Ureter (tissue), 1 donor: Measurements from ENCODE around the gene MYLK. TPM values are rescaled to one million over a fixed set of nuclear protein-coding genes. Genes with fewer than 3 reads are reported as not detected.
A peak's percentile ranks its signal among the peaks of the same experiment; 100 is the strongest.
"Not testable (repeated sequence)": the region's sequence is repeated elsewhere in the genome, so short reads cannot be mapped to it uniquely, and the experiment has no call there.

Experiments
- DNase-seq: peaks from one replicate; pipeline ENCODE4 v3.0.0-alpha.2; 2020; ENCODE audit warnings: low spot score
- total RNA-seq: library from RNA; stranded (reverse); gene quantifications from one replicate; pipeline ENCODE4 v1.2.4, GENCODE V29; 2023
- donor health status: DM: yes; HTN: yes; CAD: no.

Gene MYLK, protein sequence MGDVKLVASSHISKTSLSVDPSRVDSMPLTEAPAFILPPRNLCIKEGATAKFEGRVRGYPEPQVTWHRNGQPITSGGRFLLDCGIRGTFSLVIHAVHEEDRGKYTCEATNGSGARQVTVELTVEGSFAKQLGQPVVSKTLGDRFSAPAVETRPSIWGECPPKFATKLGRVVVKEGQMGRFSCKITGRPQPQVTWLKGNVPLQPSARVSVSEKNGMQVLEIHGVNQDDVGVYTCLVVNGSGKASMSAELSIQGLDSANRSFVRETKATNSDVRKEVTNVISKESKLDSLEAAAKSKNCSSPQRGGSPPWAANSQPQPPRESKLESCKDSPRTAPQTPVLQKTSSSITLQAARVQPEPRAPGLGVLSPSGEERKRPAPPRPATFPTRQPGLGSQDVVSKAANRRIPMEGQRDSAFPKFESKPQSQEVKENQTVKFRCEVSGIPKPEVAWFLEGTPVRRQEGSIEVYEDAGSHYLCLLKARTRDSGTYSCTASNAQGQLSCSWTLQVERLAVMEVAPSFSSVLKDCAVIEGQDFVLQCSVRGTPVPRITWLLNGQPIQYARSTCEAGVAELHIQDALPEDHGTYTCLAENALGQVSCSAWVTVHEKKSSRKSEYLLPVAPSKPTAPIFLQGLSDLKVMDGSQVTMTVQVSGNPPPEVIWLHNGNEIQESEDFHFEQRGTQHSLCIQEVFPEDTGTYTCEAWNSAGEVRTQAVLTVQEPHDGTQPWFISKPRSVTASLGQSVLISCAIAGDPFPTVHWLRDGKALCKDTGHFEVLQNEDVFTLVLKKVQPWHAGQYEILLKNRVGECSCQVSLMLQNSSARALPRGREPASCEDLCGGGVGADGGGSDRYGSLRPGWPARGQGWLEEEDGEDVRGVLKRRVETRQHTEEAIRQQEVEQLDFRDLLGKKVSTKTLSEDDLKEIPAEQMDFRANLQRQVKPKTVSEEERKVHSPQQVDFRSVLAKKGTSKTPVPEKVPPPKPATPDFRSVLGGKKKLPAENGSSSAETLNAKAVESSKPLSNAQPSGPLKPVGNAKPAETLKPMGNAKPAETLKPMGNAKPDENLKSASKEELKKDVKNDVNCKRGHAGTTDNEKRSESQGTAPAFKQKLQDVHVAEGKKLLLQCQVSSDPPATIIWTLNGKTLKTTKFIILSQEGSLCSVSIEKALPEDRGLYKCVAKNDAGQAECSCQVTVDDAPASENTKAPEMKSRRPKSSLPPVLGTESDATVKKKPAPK (N-terminal part only)
- total RNA-seq = 942 TPM

DNA sequence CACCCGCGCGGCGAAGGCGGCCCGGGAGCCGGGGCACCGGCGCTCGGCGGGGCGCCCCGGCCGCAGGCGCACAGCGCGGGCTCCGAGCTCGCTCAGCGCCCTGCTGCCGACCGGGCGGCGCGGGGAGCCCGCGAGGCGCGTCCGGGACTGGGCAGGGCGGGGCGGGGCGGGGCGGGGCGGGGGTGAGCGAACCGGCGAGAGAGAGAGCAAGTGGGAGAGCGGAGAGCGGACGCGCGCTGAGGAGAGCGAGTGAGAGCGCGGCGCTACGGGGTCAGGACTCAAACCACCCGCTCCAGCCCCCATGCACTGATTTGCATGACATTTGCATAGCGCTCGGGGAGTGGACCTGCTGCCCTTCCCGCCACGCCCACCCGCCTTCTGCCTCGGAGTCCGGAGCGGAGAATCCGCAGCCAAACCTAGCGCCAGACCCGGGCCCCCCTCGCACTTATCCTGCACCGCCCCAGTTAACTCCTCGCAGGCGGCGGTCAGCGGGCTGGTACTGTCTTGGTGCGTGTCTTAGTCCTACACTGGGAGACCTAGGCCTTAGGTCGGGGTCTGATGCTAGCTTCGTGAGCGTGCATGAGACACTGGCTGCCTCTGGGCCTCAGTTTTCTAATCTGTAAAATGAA, at the start of gene MYLK:
MYLK (minus strand) TSS at position 130 of the 629 bp plus-strand sequence. CDS start 90,491 bp downstream, outside the sequence.
- peak; percentile 56 for DNase-seq

- DNase-seq = no peak
These were observed 46.3 kb upstream of the MYLK start for GRCh38 chr3:123930445-123930844.

DNA sequence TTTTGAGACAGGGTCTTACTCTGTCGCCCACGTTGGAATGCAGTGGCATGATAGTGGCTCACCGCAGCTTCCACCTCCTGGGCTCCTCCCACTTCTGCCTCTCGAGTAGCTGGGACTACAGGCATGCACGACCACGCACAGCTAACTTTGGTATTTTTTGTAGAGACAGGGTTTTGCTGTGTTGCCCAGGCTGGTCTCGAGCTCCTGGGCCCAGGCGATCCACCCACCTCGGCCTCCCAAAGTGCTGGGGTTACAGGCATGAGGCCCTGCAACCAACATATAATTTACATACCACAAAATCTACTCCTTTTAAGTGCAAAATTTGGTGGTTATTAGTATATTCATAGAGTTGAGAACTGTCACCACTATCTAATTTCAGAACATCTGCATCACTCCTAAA, 45.2 kb upstream of the MYLK start:
- no peak for DNase-seq

GRCh38 chr3:123926396-123926795, 42.3 kb upstream of the MYLK start:
- DNase-seq = no peak

DNA sequence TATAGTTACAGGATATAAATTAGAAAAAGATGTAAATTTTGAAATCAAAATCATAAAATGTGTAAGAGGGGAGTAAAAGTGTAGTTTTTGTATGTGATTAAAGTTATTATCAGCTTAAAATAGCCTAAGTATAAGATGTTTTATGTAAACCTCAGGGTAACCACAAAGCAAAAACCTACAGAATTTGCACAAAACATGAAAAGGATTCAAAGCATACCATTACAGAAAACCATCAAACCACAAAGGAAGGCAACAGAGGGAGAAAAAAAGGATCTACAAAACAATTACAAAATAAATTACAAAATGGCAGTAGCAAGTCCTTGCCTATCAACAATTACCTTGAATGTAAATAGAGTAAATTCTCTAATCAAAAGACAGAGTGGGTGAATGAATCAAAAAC, 36.7 kb upstream of the MYLK start:
- DNase-seq = no peak

DNA sequence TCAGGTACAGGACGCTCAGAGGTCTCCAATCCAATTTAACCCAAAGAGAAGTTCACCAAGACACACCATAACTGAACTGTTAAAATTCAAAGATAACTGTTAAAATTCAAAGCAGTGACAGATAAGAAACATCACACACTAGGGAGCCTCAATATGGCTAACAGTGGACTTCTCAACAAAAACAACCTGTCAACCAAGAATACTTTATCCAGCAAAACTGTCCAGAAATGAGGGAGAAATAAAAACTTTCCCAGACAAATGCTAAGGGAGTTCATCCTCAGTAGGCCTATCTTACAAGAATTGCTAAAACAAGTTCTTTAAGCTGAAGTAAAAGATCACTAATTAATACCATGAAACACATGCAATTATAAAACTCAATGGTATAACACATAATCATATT, 36.3 kb upstream of the MYLK start:
- DNase-seq = no peak

DNA sequence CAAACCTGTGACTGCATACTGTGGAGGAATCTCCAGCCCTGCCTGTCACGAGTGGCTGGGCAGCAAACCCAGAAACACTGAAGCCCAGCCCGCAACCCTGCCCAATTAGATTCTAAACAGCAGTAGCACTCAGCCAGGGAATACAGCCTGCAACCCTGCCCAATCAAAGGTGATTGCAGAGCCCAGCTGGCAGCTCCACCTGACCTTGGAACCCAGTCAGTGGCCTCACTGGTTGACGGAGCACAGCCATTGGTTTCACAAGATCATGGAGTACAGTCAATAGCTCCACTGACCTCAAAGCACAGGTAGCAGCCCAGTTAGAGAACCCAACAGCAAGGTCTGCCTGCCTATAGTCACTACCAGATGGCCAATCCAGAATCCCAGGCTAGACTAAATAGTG, 35.2 kb upstream of the MYLK start:
- DNase-seq = no peak

- no peak for DNase-seq
These were observed 30.7 kb upstream of the MYLK start for GRCh38 chr3:123914829-123915228.

DNA sequence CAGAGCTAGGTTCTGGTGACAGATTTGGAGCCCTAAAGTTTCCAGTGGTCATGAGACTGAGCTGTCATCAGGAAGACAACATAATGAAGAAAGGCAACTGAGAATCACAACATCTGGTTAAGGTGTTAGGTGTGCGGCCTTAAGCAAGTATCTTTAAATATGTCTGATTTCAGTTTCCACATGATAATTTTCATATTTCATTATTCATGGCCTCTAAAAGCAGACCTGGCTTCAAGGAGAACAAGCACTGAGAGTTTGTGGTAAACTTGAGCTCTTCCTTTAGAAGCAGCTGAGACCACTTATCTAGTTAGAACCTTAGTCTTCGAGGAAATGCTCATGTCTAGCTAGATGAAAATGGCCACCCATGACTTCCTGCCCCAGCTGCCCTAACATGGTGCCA, 25.7 kb upstream of the MYLK start:
- DNase-seq = no peak

- DNase-seq = no peak
These were observed 23.6 kb upstream of the MYLK start for GRCh38 chr3:123907720-123908119.

GRCh38 chr3:123899300-123899865, 15.3 kb upstream of the MYLK start:
- DNase-seq = no peak

DNA sequence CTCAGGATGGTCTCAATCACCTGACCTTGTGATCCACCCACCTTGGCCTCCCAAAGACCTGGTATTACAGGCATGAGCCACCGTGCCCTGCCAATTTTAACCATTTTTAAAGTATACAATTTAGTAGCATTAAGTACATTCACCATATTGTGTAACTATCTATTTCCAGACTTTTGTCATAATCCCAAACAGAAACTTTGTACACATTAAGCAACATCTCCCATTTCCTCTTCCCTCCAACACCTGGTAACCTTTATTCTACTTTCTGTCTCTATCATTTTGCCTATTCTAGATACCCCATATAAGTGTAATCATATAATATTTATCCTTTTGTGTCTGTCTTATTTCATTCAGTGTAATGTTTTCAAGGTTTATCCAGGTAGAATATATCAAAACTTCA, 8.9 kb upstream of the MYLK start:
- DNase-seq = no peak

DNA sequence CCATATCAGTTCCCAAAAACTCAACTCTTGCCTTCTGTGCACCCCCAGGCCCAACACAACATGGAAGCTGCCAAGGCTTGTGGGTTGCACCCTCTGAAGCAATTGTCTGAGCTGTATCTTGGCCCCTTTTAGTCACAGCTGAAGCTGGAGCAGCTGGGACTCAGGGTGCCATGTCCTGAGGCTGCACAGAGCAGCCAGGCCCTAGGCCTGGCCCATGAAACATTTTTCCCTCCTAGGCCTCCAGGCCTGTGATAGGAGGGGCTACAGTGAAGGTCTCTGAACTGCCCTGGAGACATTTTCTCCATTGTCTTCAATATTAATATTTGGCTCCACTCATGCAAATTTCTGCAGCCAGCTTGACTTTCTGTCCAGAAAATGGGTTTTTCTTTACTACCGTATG, 8.1 kb upstream of the MYLK start:
- DNase-seq = no peak

DNA sequence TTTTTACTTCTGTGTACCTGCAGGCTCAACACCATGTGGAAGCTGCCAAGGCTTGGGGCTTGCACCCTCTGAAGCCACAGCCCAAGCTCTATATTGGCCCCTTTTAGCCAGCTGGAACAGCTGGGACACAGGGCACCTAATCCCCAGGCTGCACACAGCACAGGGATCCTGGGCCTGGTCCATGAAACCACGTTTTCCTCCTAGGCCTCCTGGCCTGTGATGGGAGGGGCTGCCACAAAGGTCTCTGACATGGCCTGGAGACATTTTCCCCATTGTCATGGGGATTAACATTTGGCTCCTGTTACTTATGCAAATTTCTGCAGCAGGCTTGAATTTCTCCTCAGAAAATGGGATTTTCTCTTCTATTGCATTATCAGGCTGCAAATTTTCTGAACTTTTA, 6.9 kb upstream of the MYLK start:
- not testable (repeated sequence) for DNase-seq

DNA sequence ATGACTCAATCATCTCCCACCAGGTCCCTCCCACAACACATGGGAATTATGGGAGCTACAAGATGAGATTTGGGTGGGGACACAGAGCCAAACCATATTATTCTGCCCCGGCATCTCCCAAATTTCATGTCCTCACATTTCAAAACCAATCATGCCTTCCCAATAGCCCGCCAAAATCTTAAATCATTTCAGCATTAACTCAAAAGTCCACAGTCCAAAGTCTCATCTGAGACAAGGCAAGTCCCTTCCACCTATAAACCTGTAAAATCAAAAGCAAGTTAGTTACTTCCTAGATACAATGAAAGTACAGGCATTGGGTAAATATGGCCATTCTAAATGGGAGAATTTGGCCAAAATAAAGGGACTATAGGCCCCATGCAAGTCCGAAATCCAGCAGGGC, 6.0 kb upstream of the MYLK start:
- not testable (repeated sequence) for DNase-seq

GRCh38 chr3:123884993-123885392, 861 bp upstream of the MYLK start:
- DNase-seq = no peak

DNA sequence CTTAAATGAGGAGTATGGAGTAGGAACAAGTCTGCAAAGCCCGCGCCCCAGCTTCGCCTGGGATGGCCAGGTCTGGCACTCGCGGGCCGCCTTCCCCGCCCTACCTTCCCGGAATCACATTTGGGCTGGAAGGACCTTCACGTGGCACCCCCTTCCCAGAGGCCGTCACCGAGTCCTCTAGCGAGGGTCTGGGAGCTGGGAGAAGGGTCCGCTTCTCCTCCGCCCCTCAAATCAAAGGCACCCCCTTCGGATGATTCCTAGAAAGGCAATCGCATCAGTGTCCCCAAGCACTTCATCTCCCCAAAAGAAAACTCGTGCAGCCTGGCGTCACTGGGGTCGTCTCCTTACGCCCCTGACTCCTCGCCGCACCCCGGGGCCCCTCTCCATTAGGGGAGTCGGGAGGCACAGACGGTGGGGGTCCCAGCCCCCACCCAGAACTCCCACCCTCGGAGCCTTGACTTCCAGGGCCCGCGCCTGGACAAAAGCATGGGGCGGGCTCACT, 380 bp downstream of the MYLK start:
- no peak for DNase-seq

DNA sequence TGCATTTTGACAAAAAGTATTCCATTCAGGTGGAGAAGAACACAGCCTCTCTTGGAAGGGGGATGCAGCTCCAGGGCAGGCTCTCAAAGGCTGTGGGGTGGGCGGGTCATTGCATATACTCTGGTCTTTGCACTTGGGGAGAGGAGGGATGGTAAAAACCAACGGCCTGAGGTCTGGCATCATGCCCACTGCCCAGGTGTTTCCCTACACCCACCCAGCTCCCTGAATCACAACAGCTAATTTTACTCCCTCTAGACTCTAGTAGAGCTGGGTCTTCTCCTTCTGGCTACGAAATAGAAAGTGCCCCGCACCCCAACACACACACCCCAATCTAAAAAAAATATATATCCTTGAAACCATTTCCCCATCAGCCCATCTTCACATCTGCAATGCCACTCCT, 1.0 kb downstream of the MYLK start:
- no peak for DNase-seq

DNA sequence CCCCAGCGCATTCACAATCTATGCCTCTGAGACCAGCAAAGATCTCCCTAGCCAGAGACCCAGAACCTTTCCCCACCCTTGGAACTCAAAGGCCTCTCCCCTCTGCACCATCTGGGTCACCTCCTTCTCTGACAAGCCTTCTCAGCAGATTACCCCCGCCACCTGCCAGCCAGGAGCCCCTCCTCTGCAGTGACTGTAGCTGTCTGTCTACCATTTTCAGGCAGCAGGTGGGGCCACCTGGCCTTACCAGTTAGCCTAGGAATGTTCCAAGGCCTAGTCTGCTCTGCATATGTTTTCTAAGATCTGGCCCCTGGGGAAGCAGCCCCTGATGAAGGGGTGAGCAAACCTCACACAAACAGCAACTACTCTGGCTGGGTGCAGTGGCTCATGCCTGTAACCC, 2.4 kb downstream of the MYLK start:
- DNase-seq = no peak

GRCh38 chr3:123880998-123881561, 3.1 kb downstream of the MYLK start:
- DNase-seq = no peak

GRCh38 chr3:123878807-123879206, 5.3 kb downstream of the MYLK start:
- no peak for DNase-seq
